ENCODE results near the gene AGPAT2.
A peak's percentile ranks its signal among the peaks of the same experiment; 100 is the strongest.

DNA sequence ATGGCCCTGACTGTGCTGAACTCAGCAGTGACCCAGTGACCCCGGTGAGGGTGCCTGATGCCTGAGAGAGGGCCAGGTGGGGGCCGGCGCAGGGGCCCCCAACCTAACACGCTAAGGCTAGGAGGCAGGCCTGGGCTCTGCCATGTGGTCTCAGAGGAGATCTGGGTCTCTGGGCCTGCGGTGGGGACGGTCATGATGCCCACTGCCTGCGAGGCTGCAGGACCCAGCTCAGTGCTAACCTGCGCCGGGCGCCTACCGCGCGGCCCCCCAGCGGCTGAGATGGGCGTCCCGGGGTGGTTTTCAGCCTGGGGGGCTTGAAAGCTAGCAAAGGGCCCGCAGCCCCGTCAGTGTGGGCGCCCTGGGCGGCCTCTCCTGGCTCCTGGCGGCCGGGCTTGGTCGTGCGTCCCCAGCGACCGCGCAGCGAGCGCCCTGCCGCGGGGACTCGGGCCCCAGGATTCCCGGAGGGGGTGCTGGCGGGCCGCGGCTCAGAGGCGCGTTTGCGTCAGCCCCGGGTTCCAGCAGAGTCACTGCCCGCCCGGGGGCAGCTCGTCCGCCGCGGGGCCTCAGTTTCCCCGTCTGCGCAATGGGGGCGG is 22.1 kb downstream of the AGPAT2 start:
- TF ChIP-seq, protein P1, sequence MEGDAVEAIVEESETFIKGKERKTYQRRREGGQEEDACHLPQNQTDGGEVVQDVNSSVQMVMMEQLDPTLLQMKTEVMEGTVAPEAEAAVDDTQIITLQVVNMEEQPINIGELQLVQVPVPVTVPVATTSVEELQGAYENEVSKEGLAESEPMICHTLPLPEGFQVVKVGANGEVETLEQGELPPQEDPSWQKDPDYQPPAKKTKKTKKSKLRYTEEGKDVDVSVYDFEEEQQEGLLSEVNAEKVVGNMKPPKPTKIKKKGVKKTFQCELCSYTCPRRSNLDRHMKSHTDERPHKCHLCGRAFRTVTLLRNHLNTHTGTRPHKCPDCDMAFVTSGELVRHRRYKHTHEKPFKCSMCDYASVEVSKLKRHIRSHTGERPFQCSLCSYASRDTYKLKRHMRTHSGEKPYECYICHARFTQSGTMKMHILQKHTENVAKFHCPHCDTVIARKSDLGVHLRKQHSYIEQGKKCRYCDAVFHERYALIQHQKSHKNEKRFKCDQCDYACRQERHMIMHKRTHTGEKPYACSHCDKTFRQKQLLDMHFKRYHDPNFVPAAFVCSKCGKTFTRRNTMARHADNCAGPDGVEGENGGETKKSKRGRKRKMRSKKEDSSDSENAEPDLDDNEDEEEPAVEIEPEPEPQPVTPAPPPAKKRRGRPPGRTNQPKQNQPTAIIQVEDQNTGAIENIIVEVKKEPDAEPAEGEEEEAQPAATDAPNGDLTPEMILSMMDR (IDR thresholded peaks at IDR 0.05), result peak in 4 of 6 experiments; percentile 14 to 65 (median 48)
- TF ChIP-seq POLR2AphosphoS5 (IDR thresholded peaks at IDR 0.05), result no peak
